SK-N-SH (cell line): Measurements from ENCODE around the gene NEK9. TPM values are rescaled to one million over a fixed set of nuclear protein-coding genes. Genes with fewer than 3 reads are reported as not detected.
"Not testable (repeated sequence)": the region's sequence is repeated elsewhere in the genome, so short reads cannot be mapped to it uniquely, and the experiment has no call there.

ENCODE experiments used
- CTCF ChIA-PET: fragments of 300-600, 350-600 bp; formaldehyde crosslinking; extraction: SDS; loops from one replicate; lab custom pipeline; 2021; lab: Yijun Ruan, JAX
- POLR2A ChIA-PET: fragments of 350-600 bp; sonication (Branson Sonifier 250); formaldehyde crosslinking; extraction: SDS; loops from one replicate; lab custom pipeline; 2020; ENCODE audit warnings: antibody characterized with exemption, inconsistent platforms; lab: Yijun Ruan, JAX
- DNase-seq: peaks from one replicate; pipeline ENCODE4 v3.0.0; 2012
- H2AFZ ChIP-seq: fragments of 200-600 bp; sonication (generic); 2 replicates; pipeline ENCODE4 v1.8.1; 2016; ENCODE audit warnings: antibody characterized with exemption, mild to moderate bottlenecking, low read depth
- H3F3A ChIP-seq: fragments of 200-600 bp; sonication (generic); replicated peaks from 2 replicates; pipeline ENCODE3; 2016; ENCODE audit warnings: antibody characterized with exemption, mild to moderate bottlenecking; ENCODE audit not compliant: insufficient read depth
- H3K27ac ChIP-seq, 2 experiments: fragments of 200-500 bp in 1 of 2; fragments of 200-600 bp in 1 of 2; sonication (Bioruptor generic) in 1 of 2; sonication (generic), shearing (Covaris generic) in 1 of 2; 2 replicates each; pipeline versions ENCODE4 v1.5.1 to v1.6.1; 2014 to 2016; ENCODE audit warnings: low read depth in 2 of 2, inconsistent platforms in 1 of 2, low read length in 1 of 2, mild to moderate bottlenecking in 1 of 2, mixed read lengths in 1 of 2
- H3K27me3 ChIP-seq: fragments of 200-600 bp; sonication (generic), shearing (Covaris generic); 2 replicates; pipeline ENCODE4 v1.6.1; 2016; ENCODE audit warnings: mixed run types; ENCODE audit not compliant: insufficient read depth
- H3K36me3 ChIP-seq, 2 experiments: fragments of 200-500 bp in 1 of 2; fragments of 200-600 bp in 1 of 2; sonication (Bioruptor generic) in 1 of 2; sonication (generic) in 1 of 2; replicated peaks in 1 of 2; 2 replicates each; pipeline versions ENCODE3 to v1.5.1; 2014 to 2016; ENCODE audit warnings: low read length in 1 of 2, mild to moderate bottlenecking in 1 of 2; ENCODE audit not compliant: insufficient read depth in 2 of 2, control insufficient read depth in 1 of 2
- H3K4me1 ChIP-seq, 2 experiments: fragments of 200-500 bp in 1 of 2; fragments of 200-600 bp in 1 of 2; sonication (Bioruptor generic) in 1 of 2; sonication (generic), shearing (Covaris generic) in 1 of 2; 2 replicates each; pipeline versions ENCODE4 v1.5.1 to v1.6.1; 2014 to 2016; ENCODE audit warnings: low read depth in 1 of 2, low read length in 1 of 2, mixed run types in 1 of 2; ENCODE audit not compliant: insufficient read depth in 2 of 2, control insufficient read depth in 1 of 2
- H3K4me2 ChIP-seq: fragments of 200-600 bp; sonication (generic), shearing (Covaris generic); 2 replicates; pipeline ENCODE4 v1.6.1; 2017; ENCODE audit warnings: mixed run types
- H3K4me3 ChIP-seq, 2 experiments: fragments of 200-500 bp in 1 of 2; fragments of 200-600 bp in 1 of 2; sonication (Bioruptor generic) in 1 of 2; sonication (generic), shearing (Covaris generic) in 1 of 2; 2 replicates each; pipeline versions ENCODE4 v1.5.1 to v1.8.1; 2014 to 2016; ENCODE audit warnings: low read depth in 2 of 2, inconsistent platforms in 1 of 2, low read length in 1 of 2, mild to moderate bottlenecking in 1 of 2, mixed read lengths in 1 of 2, moderate library complexity in 1 of 2
- H3K79me2 ChIP-seq: fragments of 200-600 bp; sonication (generic); 2 replicates; pipeline ENCODE4 v1.8.1; 2017; ENCODE audit warnings: mild to moderate bottlenecking; ENCODE audit not compliant: insufficient read depth
- H3K9ac ChIP-seq: fragments of 200-600 bp; sonication (generic); 2 replicates; pipeline ENCODE4 v1.6.1; 2017; ENCODE audit warnings: mixed run types
- H3K9me2 ChIP-seq: fragments of 200-600 bp; sonication (generic); 2 replicates; pipeline ENCODE4 v1.6.1; 2017; ENCODE audit warnings: mixed run types
- H3K9me3 ChIP-seq: fragments of 200-600 bp; sonication (generic); 2 replicates; pipeline ENCODE4 v1.6.1; 2017; ENCODE audit warnings: mixed run types, mild to moderate bottlenecking, moderate library complexity
- H4K20me1 ChIP-seq: fragments of 200-600 bp; sonication (generic); 2 replicates; pipeline ENCODE4 v1.6.1; 2017; ENCODE audit warnings: mild to moderate bottlenecking, mixed run types; ENCODE audit not compliant: insufficient read depth
- CHD2 ChIP-seq: fragments of 150-350 bp; IDR thresholded peaks from 2 replicates; pipeline ENCODE4 v1.6.1; 2018; ENCODE audit warnings: low read length; ENCODE audit not compliant: partially characterized antibody
- ELF1 ChIP-seq: IDR thresholded peaks from 2 replicates; pipeline ENCODE4 v1.4.0; 2012
- FOSL2 ChIP-seq: IDR thresholded peaks from 2 replicates; pipeline ENCODE4 v1.4.0; 2012; ENCODE audit warnings: low read depth, mild to moderate bottlenecking, moderate library complexity, borderline replicate concordance
- FOXJ3 ChIP-seq: sonication (generic); formaldehyde crosslinking; IDR thresholded peaks from 2 replicates; pipeline ENCODE4 v1.5.1; 2020; ENCODE audit warnings: mild to moderate bottlenecking, missing genetic modification reagents
- GATA2 ChIP-seq: sonication (generic); formaldehyde crosslinking; IDR thresholded peaks from 2 replicates; pipeline ENCODE4 v1.5.0; 2020; ENCODE audit warnings: mild to moderate bottlenecking, missing genetic modification reagents
- IRF3 ChIP-seq: fragments of 150-350 bp; IDR thresholded peaks from 2 replicates; pipeline ENCODE4 v1.6.1; 2016; ENCODE audit warnings: mild to moderate bottlenecking, low read depth, low read length
- MXI1 ChIP-seq: IDR thresholded peaks from 2 replicates; pipeline ENCODE4 v1.6.1; 2012; ENCODE audit warnings: mild to moderate bottlenecking, low read depth, low read length, improper control_type of control experiment
- PBX3 ChIP-seq: IDR thresholded peaks from 2 replicates; pipeline ENCODE4; 2012
- RCOR1 ChIP-seq: fragments of 150-350 bp; IDR thresholded peaks from 2 replicates; pipeline ENCODE4 v1.6.1; 2017; ENCODE audit warnings: antibody characterized with exemption, low read length
- RFX5 ChIP-seq: IDR thresholded peaks from 2 replicates; pipeline ENCODE4 v1.6.1; 2012; ENCODE audit warnings: mild to moderate bottlenecking, improper control_type of control experiment, low read length
- RXRA ChIP-seq: IDR thresholded peaks from 2 replicates; pipeline ENCODE4 v1.4.0; 2012; ENCODE audit warnings: low read depth, mild to moderate bottlenecking, borderline replicate concordance
- SMC3 ChIP-seq: IDR thresholded peaks from 2 replicates; pipeline ENCODE4 v1.6.1; 2012; ENCODE audit warnings: low read depth, low read length, improper control_type of control experiment
- WGBS: methylation state at CpG from one replicate; pipeline ENCODE4 v1.1.6; 2017; ENCODE audit warnings: low lambda C conversion rate; 5-methylcytosine and 5-hydroxymethylcytosine counted together
- polyA plus RNA-seq, 3 experiments: library from polyadenylated mRNA; depleted of rRNA; stranded (reverse); fragments of >200 nt; gene quantifications; 2 replicates each; pipeline ENCODE4 v1.2.3, GENCODE V29; 2012

Gene NEK9
- polyA plus RNA-seq, 1 of the 3 experiments (the other 2 are of a cell fraction) = 48.1 TPM

GRCh38 chr14:75127903-75128595, 1.2 kb upstream of the NEK9 start:
- H3K27ac ChIP-seq = peak overlapping the region in 1 of 2 experiments; percentile 77; a peak in 1 of 4 replicates
- peak; percentile 8 for DNase-seq
- H3K4me1 ChIP-seq = peaks cover 3 to 17% of the 10 kb centered on the region in 2 experiments; a peak in 3 of 4 replicates
- H3K9me2 ChIP-seq = no peaks in the 10 kb centered on the region
- ChIA-PET POLR2A (no interaction called here), CTCF (interaction anchor here (0.6 to 11.6 kb wide), 4 partner anchors 13 to 184 kb away, joined by 3 to 237 read pairs (median 4); no protein-coding TSS in a partner anchor)
- H3K4me3 ChIP-seq = peak overlapping the region; percentile 70 to 85; a peak in 3 of 4 replicates
- 0 out of 2 replicates have a peak, but pooled peaks cover 2% of the 10 kb centered on the region for H4K20me1 ChIP-seq
- peaks cover 47% of the 10 kb centered on the region for H3F3A ChIP-seq
- H3K4me2 ChIP-seq = peak overlapping the region; percentile 75
- H3K9ac ChIP-seq = peak overlapping the region; percentile 93; the same call in 1 of the 2 replicates
- no peaks in the 10 kb centered on the region for H3K9me3 ChIP-seq
- TF ChIP-seq SMC3 = no peak
- TF ChIP-seq MXI1 = no peak
- no peak for TF ChIP-seq IRF3
- TF ChIP-seq FOXJ3 (CRISPR knock-in tag) = no peak
- TF ChIP-seq GATA2 = no peak
- no peak for TF ChIP-seq RXRA
- no peak for TF ChIP-seq FOSL2
- no peak for TF ChIP-seq RCOR1
- TF ChIP-seq CHD2 = no peak
- no peak for TF ChIP-seq PBX3
- TF ChIP-seq RFX5 = no peak
- H3K79me2 ChIP-seq = peaks cover 50% of the 10 kb centered on the region
- H3K27me3 ChIP-seq = no peaks in the 10 kb centered on the region
- H3K36me3 ChIP-seq = peaks cover 6 to 28% of the 10 kb centered on the region in 2 experiments
- 81% methylated on average over 10 of the region's 10 CpGs for WGBS
- H2AFZ ChIP-seq = 0 out of 2 replicates have a peak overlapping the region, but pooled peaks have one; percentile 88

- POLR2A ChIA-PET = interaction anchor here (0.8 to 1.0 kb wide), 5 partner anchors 45 to 244 kb away, joined by 3 to 4 read pairs (median 3); no protein-coding TSS in a partner anchor
These were observed 599 bp upstream of the NEK9 start for GRCh38 chr14:75127474-75127820.

More at GRCh38 chr14:75127474-75127820, 599 bp upstream of the NEK9 start:
- TF ChIP-seq ELF1 = peak; percentile 39; the same call in 1 of the 2 replicates
- Histone ChIP-seq H2AFZ (peak overlapping the region; percentile 88), H3K27ac (peak overlapping the region; percentile 77 to 92), H3K4me2 (peak overlapping the region; percentile 75), H3K4me1 (peaks cover 3 to 17% of the 10 kb centered on the region in 2 experiments; a peak in 3 of 4 replicates), H3F3A (peaks cover 44% of the 10 kb centered on the region), H3K36me3 (peaks cover 0 to 23% of the 10 kb centered on the region in 2 experiments), H3K79me2 (peaks cover 50% of the 10 kb centered on the region), H3K9ac (peak overlapping the region; percentile 93), H3K4me3 (peak overlapping the region; percentile 70 to 85)
- H3K9me2 ChIP-seq, DNase-seq, H3K27me3 ChIP-seq, H4K20me1 ChIP-seq, H3K9me3 ChIP-seq: not testable (repeated sequence)
- 8% methylated on average over 16 of the region's 16 CpGs for WGBS
- CTCF ChIA-PET = interaction anchor here (0.5 to 11.6 kb wide), 7 partner anchors 12 to 1836 kb away, joined by 3 to 237 read pairs (median 6); no protein-coding TSS in a partner anchor
